ENCODE results near the gene IL23R. TPM values are rescaled to one million over a fixed set of nuclear protein-coding genes. Genes with fewer than 3 reads are reported as not detected.
A peak's percentile ranks its signal among the peaks of the same experiment; 100 is the strongest.

The IL23R gene
- total RNA-seq, 2 experiments from 2014 or later = 12.2 to 14.9 TPM

DNA sequence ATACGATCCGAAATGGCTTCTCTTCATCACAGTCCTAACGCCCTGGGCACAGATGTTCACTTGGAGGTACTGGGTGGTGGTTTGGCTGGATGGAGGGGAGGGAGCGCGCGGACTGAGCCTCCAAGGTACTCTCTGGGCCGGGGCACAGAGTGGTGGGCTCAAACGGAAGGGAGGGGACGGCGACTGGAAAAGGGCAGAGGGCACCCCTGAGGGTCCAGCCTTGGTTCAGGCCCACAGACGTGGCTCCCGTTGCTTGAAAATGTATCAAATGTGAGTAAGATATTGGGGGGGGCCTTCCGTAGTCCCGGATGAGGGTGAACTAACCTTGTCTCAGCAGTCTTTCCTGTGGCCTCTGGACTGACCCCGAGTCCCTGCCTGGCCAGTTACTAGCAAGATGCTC, 141.9 kb downstream of the IL23R start:
- intact Hi-C loops (cut with micrococcal nuclease) = no loop called here
- Mint-ChIP-seq H3K27me3 (ENCODE audit: low read depth) (no peaks in the 10 kb centered on the region), H3K9me3 (no peaks in the 10 kb centered on the region), H3K36me3 (ENCODE audit: low read depth) (peaks cover 48% of the 10 kb centered on the region), H3K4me1 (ENCODE audit: low read depth) (peaks cover 49% of the 10 kb centered on the region), H3K27ac (peak overlapping the region; percentile 97), H3K4me3 (peak overlapping the region; percentile 95)
- DNase-seq = no peak
- CTCF ChIA-PET = no interaction called here

Other genes starting within 250 kb of the IL23R start
- 1 to 10 TPM in 1 of 2 experiments, under 1 TPM in 1; 0.83 to 1.5 TPM for gene DNAI4, start 241.6 kb upstream of the IL23R start, total RNA-seq
- gene MIER1, start 241.5 kb upstream of the IL23R start, total RNA-seq = 10 to 100 TPM; 56.5 to 58.3 TPM
- gene SLC35D1, start 112.3 kb upstream of the IL23R start, total RNA-seq = 10 to 100 TPM; 10.5 to 11.1 TPM
- gene C1orf141, start 31.5 kb upstream of the IL23R start, total RNA-seq = under 1 TPM in 1 of 2 experiments, not detected in 1; 0.25 TPM
- 10 to 100 TPM; 76.5 to 82.9 TPM for gene IL12RB2, start 141.4 kb downstream of the IL23R start, total RNA-seq

Measured in activated naive CD4-positive, alpha-beta T cell treated with anti-CD3 and anti-CD28 coated beads for 36 hours (primary cell).